Activated CD8-positive, alpha-beta memory T cell treated with anti-CD3 and anti-CD28 coated beads for 36 hours (primary cell): Measurements from ENCODE around the gene NDUFB5. TPM values are rescaled to one million over a fixed set of nuclear protein-coding genes. Genes with fewer than 3 reads are reported as not detected.

ENCODE experiments used
- CTCF ChIA-PET: fragments of 350-600 bp; sonication (Branson Sonifier 250); formaldehyde crosslinking; loops from one replicate; lab custom pipeline; 2021; ENCODE audit warnings: antibody characterized with exemption; lab: Charles Lee
- POLR2A ChIA-PET: fragments of 350-600 bp; sonication (Branson Sonifier 250); formaldehyde crosslinking; loops from one replicate; lab custom pipeline; 2021; ENCODE audit warnings: antibody characterized with exemption; lab: Charles Lee
- total RNA-seq, 2 experiments: library from RNA; stranded (reverse); gene quantifications; one replicate each; pipeline ENCODE4 v1.2.3, GENCODE V29; 2021

Gene NDUFB5
- total RNA-seq = 100 to 1,000 TPM; 110 to 115 TPM

DNA sequence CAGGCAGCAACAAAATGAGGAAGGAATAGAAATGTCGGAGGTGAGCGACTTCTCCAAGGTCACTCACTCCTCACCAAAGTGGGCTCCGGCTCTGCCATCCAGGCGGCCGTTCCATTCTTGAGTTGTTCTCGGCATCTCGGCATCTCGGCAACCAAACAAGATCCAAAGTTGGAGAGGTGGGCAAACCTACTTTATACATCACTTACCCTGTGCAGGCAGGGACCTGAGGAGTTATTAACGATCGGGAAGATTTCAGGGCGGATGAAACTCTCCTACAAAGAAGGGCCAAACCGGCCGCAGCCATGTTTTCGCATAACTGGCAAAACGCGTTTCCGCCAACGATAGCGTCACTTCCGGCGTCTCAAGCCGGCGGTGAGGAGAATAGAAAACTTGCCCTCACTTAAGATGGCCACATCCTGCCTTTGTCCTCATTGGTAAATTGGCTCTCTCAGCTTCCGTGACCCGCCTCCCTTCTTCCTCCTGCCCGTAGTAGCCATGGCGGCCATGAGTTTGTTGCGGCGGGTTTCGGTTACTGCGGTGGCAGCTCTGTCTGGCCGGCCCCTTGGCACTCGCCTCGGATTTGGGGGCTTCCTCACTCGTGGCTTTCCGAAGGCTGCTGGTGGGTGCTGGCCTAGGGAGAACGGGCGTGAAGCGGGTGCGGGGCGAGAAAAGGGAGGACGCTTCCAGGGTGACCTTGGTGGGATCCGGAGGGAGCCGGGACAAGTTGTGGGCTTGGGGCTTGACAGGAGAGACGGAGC, at the start of gene NDUFB5, which contains the start of gene MRPL47:
Gene NDUFB5, plus strand, starts transcription at position 474 of the 758 bp plus-strand sequence. Its CDS starts 22 bp downstream, at position 496.
Gene MRPL47, minus strand, starts transcription at position 318 of the 758 bp plus-strand sequence. Its CDS starts 14 bp downstream, at position 304.
- CTCF ChIA-PET = interaction anchor here (1.1 kb wide), 1 partner anchor 45 kb away, joined by 5 read pairs; no protein-coding TSS in a partner anchor
- POLR2A ChIA-PET = interaction anchor here (0.6 to 1.5 kb wide), 5 partner anchors 14 to 998 kb away, joined by 3 to 10 read pairs (median 4); partner anchors contain the start of genes ACTL6A, TTC14, USP13 and ZNF639

DNA sequence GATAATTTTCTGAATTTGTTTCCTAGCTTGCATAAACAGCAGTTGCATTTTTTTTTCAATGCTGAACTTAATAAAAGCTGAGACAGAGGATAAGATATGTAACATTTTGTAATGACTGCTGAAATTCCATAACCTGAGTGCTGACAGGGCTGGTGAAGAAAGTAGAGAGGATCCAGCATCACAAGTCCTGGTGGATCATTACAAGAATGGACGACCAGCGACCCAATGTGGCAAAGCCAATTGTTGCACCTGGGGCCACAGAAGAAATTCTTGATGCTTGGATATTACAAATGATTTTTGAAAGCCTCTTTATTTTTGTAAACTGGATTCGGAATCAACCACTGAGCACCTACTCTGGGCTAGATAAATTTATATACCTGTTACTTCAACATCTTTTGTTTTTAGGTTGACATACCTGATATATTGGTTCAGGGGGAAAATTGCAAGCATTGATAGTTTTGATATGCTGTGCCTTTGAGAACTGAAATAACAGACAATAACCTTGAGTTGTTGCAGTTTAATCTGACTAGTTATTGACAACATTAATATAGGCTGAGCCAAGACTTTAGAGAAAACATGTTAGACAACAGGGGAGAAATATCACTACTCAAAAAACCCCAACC, 45.7 kb upstream of the NDUFB5 start:
- POLR2A ChIA-PET = no interaction called here
- CTCF ChIA-PET = no interaction called here

DNA sequence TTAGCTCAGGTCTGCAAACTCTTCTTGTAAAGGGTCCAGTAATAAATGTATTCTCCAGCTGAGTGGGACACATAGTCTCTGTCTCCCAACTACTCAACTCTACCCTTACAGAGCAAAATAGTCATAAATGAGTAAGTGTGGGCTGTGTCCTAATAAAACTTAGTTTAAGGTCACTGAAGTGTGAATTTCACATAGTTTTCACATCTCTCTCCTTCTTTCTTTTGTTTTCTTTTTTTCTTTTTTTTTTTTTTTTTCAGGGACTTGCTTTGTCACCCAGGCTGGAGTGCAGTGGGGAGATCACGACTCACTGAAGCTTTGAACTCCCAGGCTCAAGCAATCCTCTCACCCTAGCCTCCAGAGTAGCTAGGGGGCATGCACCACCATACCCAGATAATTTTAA, 43.8 kb upstream of the NDUFB5 start:
- ChIA-PET CTCF (interaction anchor here (0.9 kb wide), 1 partner anchor 89 kb away, joined by 3 read pairs; no protein-coding TSS in a partner anchor), POLR2A (interaction anchor here (0.6 kb wide), 2 partner anchors 212 to 497 kb away, joined by 3 to 8 read pairs; no protein-coding TSS in a partner anchor)

DNA sequence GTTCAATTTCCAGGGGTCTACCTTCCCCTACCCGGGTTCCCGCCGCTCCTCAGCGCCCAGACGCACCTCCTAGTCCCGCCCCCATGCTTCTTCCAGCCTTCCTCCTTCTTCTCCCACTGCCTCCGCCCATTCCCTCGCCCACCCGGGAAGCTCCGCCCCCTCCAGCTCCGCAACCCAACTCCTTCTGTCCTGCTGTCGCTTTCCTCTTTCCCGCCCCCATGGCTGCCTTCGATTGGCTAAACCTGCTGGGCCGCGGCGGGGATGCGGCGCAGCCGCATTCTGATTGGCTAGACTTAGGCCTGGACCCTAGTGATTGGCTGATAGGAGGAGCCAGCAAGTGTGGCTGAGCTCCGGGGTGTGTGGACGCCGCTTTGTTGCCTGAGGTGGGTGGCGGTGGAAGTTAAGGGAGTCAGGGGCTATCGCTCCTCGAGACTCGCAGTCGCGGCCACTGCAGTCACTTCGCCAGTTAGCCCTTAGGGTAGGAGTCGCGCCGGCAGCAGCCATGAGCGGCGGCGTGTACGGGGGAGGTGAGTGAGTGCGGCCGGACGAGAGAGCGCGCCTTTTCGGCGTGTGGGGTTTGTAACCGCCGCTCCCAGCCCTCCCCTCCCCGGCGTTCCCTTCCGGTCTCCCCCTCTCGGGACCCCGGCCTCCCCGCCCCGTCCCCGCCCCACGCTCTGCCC, 41.9 kb upstream of the NDUFB5 start, which contains the start of gene ACTL6A:
Gene ACTL6A, plus strand, starts transcription at position 336 of the 680 bp plus-strand sequence. Its CDS starts 167 bp downstream, at position 503.
- ChIA-PET POLR2A (interaction anchor here (0.6 to 1.9 kb wide), 6 partner anchors 34 to 414 kb away, joined by 3 to 10 read pairs (median 3); partner anchors contain the start of genes MRPL47, NDUFB5, PIK3CA and ZNF639), CTCF (interaction anchor here (1.2 kb wide), 1 partner anchor 82 kb away, joined by 3 read pairs; no protein-coding TSS in a partner anchor)

DNA sequence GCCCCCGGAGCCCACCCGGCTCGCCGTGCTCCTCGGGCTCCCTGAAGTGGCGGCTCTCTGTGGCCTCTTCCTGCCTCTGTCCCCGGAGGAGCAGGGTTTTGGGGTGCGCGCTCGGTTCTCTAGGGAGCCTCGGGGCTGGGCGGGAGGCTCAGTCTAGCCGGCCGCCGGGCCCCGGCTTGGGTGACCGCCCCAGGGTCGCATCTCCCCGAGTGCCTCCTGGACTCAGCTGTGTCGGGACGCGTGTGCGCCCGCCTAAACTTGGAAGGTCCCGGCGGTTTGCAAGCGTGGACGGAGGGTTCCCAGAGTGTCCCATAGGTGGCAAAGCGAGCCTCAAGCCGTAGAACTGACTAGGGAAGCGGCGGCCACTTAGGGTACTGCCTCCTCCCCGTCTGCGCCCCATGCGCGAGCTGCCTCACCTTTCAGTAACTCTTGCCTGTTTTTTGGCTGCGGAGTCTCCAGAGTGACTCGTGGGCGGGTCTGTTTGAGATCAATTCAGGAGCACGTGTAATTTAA, 41.3 kb upstream of the NDUFB5 start:
- ChIA-PET POLR2A (interaction anchor here (1.2 to 1.9 kb wide), 3 partner anchors 41 to 239 kb away, joined by 3 to 10 read pairs (median 3); partner anchors contain the start of genes MRPL47 and NDUFB5), CTCF (interaction anchor here (1.2 kb wide), 1 partner anchor 81 kb away, joined by 3 read pairs; no protein-coding TSS in a partner anchor)

DNA sequence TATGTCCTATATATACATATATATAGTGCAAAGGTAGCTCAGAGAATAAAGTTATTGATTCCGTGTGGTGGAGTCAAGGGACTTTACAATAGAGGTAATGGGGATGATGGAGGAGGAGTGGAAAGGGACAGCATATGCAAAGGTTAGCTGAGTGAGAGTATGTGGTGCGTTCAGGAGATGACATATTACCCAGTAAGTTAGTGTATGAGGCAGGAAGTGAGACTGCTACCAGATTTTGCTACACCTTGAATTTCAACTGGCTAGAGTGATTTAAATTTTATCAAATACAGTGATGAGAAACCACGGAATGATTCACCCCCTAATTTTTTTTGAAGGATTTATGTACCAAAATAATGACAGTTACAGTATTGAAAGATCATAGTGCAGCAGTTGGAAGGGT, 39.1 kb upstream of the NDUFB5 start:
- CTCF ChIA-PET = interaction anchor here (0.6 kb wide), 1 partner anchor 9 kb away, joined by 3 read pairs; no protein-coding TSS in a partner anchor

DNA sequence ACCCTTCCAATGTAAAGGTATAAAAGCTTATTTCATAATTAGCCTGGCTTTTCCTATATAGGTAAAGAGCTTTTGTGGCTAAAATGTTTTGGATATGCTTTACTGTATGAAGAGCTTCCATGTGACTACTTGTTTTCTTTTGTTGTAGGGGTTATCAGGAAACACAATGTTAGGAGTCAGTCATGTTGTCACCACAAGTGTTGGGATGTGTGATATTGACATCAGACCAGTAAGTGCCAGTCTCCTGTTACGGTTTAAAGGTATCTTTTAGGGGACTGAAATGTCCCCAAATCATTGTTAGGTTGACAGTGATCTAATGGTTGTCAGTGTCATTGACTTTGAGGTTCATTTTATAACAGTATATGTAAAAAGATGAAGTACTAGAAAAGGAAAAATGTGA, 23.6 kb upstream of the NDUFB5 start:
- ChIA-PET CTCF (no interaction called here), POLR2A (no interaction called here)

More for the DNA sequence above, 39.1 kb upstream of the NDUFB5 start:
- POLR2A ChIA-PET = no interaction called here

DNA sequence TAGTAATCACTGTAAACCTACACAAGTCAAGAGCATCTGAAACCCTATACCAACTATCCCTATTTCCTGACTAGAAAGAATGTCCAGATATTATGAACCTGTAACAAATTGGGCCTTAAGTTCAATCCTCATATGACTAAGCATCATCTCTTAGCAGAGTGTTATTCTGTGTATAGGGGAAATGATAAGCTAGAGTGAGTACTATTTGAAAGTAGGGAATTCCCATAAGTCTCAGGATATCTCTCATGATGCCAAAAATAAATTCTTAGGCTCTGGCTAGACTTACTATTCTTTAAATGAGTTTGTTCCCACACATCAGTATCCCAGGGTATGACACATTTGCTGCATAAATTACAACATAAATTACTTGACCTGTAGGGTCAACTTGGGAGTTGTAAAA, 15.5 kb upstream of the NDUFB5 start:
- POLR2A ChIA-PET = no interaction called here
- CTCF ChIA-PET = interaction anchor here (0.5 kb wide), 1 partner anchor 219 kb away, joined by 3 read pairs; no protein-coding TSS in a partner anchor

DNA sequence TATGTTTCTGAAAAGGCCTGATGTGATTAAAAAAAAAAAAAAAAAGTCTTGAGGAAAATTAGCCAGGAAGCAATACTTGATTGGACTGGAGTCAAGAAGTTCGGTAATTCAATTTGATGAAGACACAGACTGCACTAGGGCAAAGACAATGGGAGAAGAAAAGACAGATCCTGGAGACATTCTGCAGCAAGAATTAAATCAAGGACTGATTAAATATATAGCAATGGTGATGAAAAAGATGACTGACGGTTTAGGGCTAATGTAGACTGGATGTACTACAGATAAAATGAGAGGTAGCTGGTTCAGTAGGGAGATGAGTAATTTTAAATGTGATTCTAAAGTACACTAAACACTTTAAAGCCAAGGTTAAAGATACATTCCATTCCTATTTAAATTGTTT, 13.9 kb upstream of the NDUFB5 start:
- ChIA-PET CTCF (interaction anchor here (0.5 to 0.7 kb wide), 2 partner anchors 181 to 295 kb away, joined by 3 read pairs; no protein-coding TSS in a partner anchor), POLR2A (interaction anchor here (0.7 kb wide), 1 partner anchor 14 kb away, joined by 7 read pairs; the partner anchor contains the start of genes MRPL47 and NDUFB5)

DNA sequence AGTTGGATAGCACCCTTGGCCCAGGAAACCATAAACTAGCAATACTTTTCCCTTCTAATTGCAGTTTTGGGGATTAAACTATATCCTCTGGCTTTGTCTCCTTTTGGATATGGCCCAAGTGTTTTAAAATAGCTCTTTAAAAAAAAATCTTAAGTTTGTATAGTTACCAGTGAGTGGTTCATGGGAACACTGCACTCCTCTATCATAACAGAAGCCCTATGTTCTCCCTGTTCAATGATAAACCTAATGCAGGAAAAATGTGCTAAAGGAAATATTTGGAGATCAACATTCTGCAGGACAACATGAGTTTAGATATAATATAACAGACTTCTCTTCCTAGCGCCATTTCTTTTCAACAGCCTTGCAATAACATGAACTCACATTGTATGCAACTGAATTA, 13.3 kb upstream of the NDUFB5 start:
- POLR2A ChIA-PET = no interaction called here
- CTCF ChIA-PET = no interaction called here

DNA sequence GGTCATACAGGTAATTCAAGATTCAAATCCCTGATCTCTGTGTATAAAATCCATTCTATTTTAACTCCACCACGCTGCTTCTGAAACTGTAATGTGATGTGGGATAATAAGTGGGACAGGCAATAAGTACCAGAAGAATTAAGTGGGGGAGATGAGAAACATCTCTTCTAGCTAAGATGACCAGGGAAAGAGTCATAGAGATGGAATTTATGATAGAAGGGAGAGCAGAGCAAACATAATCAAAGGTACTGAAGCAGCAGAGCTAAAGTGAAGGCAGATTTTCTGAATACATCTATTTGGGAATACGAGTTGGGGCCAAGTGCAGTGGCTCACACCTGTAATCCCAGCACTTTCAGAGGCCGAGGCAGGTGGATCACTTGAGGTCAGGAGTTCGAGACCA, 5.1 kb upstream of the NDUFB5 start:
- ChIA-PET POLR2A (no interaction called here), CTCF (interaction anchor here (0.5 kb wide), 1 partner anchor 50 kb away, joined by 3 read pairs; no protein-coding TSS in a partner anchor)

DNA sequence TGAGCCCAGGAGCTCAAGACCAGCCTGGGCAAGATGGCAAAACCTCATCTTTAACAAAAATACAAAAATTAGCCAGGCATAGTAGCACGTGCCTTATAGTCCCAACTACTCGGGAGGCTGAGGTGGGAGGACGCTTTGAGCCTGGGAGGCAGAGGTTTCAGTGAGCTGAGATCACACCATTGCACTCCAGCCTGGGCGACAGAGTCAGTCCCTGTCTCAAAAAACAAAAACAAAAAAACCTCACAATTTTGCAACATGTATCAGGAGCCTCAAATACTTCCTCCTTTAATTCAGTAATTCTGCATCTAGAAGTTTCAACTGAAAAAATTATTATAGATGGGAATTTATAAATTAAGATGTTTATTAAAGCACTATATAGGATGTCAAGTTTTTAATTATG, 1.3 kb upstream of the NDUFB5 start:
- ChIA-PET CTCF (no interaction called here), POLR2A (interaction anchor here (1.5 kb wide), 1 partner anchor 999 kb away, joined by 4 read pairs; the partner anchor contains the start of gene TTC14)

DNA sequence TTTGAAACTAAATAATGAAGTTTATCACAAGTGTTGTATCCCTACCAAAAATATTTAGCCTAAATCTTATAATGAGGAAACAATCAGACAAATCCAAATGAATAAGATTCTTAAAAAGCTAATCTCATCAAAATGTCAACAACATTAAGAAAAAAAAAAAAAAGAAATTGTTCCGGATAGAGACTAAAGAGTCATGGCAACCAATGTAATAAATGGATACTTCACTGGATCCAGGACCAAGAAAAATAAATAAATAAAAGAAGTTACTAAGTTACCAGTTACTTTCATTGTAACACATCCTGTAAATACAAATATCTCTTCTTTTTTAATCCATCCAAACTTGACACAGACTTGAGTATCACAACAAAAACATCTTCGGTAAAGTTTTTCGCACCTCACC, 763 bp upstream of the NDUFB5 start:
- POLR2A ChIA-PET = interaction anchor here (1.5 kb wide), 1 partner anchor 999 kb away, joined by 4 read pairs; the partner anchor contains the start of gene TTC14
- CTCF ChIA-PET = no interaction called here

DNA sequence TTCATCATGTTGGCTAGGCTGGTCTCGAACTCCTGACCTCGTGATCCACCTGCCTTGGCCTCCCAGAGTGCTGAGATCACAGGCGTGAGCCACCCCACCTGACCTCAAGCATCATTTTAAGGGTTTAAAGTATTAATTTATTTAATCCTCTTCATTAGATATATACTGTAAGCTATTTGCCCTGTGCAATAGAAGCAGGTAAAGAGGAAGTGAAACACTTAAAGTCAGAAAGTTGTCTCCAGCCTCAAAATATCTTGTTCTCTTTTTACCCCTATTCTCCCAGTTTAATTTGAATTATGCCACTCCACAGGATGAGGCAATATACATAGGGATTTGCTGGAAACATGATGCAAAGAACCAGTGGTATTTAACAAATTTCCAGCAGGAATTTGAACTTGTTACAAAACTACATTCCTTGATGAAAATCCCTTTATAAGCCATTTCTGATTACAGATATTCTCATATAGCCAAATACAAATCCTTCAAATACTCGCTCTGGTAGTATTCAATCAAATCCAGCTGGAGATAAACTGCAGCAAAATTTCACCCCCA, 2.0 kb downstream of the NDUFB5 start:
- POLR2A ChIA-PET = no interaction called here
- CTCF ChIA-PET = no interaction called here

DNA sequence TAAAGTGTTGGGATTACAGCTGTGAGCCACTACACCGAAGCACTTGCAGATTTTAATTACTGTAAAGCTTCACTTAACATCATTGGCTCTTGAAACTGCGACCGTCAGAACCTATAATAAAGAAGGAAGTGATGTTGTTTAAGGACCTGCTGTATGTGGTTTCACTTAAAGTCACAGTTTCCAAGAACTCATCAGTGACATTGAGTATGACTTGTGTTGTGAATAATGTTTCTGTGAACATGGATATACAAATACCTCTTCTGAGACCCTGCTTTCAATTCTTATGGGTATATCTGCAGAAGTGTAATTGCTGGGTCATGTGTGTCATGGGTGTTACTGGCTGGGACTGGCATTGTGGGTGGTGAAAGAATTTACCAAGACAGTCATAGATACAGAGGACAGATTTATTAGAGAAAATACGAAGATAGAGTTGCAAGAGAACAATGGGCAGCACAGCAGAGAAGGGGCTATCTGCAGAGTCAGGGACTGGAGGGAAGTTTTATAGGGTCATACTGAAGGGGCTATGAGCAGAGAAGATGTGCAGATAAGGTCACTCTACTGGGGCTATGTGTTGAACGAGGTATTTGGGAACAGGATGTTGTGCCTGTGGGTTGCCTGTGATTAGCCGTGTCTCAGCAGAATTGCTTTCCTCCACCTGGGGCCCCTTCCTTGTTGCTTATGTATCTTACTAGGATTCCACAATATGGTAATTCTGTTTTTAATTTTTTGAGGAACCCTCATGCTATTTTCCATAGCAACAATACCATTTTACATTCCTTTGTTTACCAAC, 4.5 kb downstream of the NDUFB5 start:
- ChIA-PET POLR2A (no interaction called here), CTCF (no interaction called here)

DNA sequence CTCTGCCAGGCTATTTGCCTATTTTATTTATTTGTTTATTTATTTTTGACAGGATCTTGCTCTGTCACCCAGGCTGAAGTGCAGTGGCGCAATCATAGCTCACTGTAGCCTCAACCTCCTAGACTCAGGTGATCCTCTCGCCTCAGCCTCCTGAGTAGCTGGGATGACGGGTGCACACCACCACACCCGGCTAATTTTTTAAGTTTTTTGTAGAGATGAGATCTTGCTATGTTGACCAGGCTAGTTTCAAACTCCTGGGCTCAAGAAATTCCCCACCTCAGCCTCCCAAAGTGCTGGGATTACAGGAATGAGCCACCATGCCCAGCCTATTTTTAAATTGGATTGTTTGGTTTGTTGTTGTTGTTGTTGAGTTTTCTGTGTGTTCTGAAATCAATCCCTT, 5.5 kb downstream of the NDUFB5 start:
- ChIA-PET POLR2A (no interaction called here), CTCF (no interaction called here)

DNA sequence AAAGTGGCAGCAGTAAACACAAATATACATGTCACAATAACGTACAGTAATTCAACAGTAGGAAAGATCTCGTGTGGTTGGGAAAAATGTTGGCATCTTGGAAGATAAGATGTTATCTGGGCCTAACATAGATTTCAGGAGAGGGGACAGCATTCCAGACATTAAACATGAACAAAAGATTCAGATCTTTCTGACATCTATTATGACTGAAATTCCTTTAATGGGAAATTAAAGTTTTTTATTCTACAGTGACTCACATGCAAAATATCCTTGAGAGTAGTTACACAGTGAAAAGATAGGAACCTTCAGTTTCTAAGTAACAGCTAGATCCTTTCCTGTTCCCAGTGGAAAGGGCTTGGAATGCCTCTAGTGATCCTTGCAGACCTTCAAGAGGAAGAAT, 9.2 kb downstream of the NDUFB5 start:
- ChIA-PET POLR2A (no interaction called here), CTCF (no interaction called here)
